PC-3 (cell line): Measurements from ENCODE around the gene DENND4B. TPM values are rescaled to one million over a fixed set of nuclear protein-coding genes. Genes with fewer than 3 reads are reported as not detected.

Experiments used
- ATAC-seq: fragments of 200-7000 bp; cut with Tn5 transposase; 2 replicates; pipeline ENCODE4 v1.9.1; 2020; ENCODE audit warnings: mild to moderate bottlenecking, moderate library complexity
- BruUV-seq: library from RNA; stranded (reverse); fragments of 400-500 nt; replicated peaks from 2 replicates; lab custom pipeline; 2021; lab: Mats Ljungman, UMichigan
- CTCF ChIA-PET: fragments of 300-600 bp; sonication (Branson Sonifier 250); formaldehyde crosslinking; loops from one replicate; lab custom pipeline; 2022; ENCODE audit warnings: antibody characterized with exemption; lab: Charles Lee
- POLR2A ChIA-PET: fragments of 300-600 bp; sonication (Branson Sonifier 250); formaldehyde crosslinking; loops from one replicate; lab custom pipeline; 2022; ENCODE audit warnings: antibody characterized with exemption; ENCODE audit not compliant: unreplicated experiment; lab: Charles Lee
- DNase-seq: peaks from one replicate; pipeline ENCODE4 v3.0.0-alpha.2; 2015
- H2AFZ ChIP-seq: fragments of 300-600 bp; sonication (generic); 2 replicates; pipeline ENCODE4 v1.6.0; 2016; ENCODE audit warnings: antibody characterized with exemption, low read length
- H3F3A ChIP-seq: fragments of 300-600 bp; sonication (generic); one replicate; pipeline ENCODE4 v1.6.0; 2017; ENCODE audit warnings: antibody characterized with exemption, low read length, control low read depth, mild to moderate bottlenecking; ENCODE audit not compliant: unreplicated experiment
- H3K27ac ChIP-seq: fragments of 300-600 bp; sonication (generic); 2 replicates; pipeline ENCODE4 v1.5.1; 2016; ENCODE audit warnings: mild to moderate bottlenecking, low read length
- H3K27me3 ChIP-seq: fragments of 300-600 bp; sonication (generic); 2 replicates; pipeline ENCODE4 v1.6.1; 2016; ENCODE audit warnings: low read length, mixed read lengths
- H3K36me3 ChIP-seq: fragments of 300-600 bp; sonication (generic); 2 replicates; pipeline ENCODE4 v1.6.1; 2016; ENCODE audit warnings: low read depth, mixed run types, low read length, mixed read lengths
- H3K4me1 ChIP-seq: fragments of 300-600 bp; sonication (generic); 2 replicates; pipeline ENCODE4 v1.5.1; 2016; ENCODE audit warnings: low read length; ENCODE audit not compliant: insufficient read depth
- H3K4me2 ChIP-seq: fragments of 300-600 bp; sonication (generic); 2 replicates; pipeline ENCODE4 v1.6.0; 2016; ENCODE audit warnings: low read length
- H3K4me3 ChIP-seq: fragments of 300-600 bp; sonication (generic); 2 replicates; pipeline ENCODE4 v1.5.1; 2016; ENCODE audit warnings: mild to moderate bottlenecking, low read length, mixed read lengths
- H3K79me2 ChIP-seq: fragments of 300-600 bp; sonication (generic); 2 replicates; pipeline ENCODE4 v1.6.1; 2017; ENCODE audit warnings: low read length, mixed read lengths
- H3K9ac ChIP-seq: fragments of 300-600 bp; sonication (generic); 2 replicates; pipeline ENCODE4 v1.6.0; 2016; ENCODE audit warnings: mild to moderate bottlenecking, low read length
- H3K9me2 ChIP-seq: fragments of 300-600 bp; sonication (generic); replicated peaks from 2 replicates; pipeline ENCODE4 v1.6.1; 2016; ENCODE audit warnings: mixed run types, low read length, mixed read lengths
- H3K9me3 ChIP-seq: fragments of 300-600 bp; sonication (generic); 2 replicates; pipeline ENCODE4 v1.6.1; 2016; ENCODE audit warnings: low read length, mixed read lengths
- H4K20me1 ChIP-seq: fragments of 300-600 bp; sonication (generic); 2 replicates; pipeline ENCODE4 v1.6.1; 2016; ENCODE audit warnings: low read length, mixed read lengths
- CTCF ChIP-seq: fragments of 300-600 bp; sonication (generic); conservative IDR thresholded peaks from 2 replicates; pipeline ENCODE4 v1.5.1; 2017; ENCODE audit warnings: antibody characterized with exemption, low read depth, mild to moderate bottlenecking, low read length
- EZH2 ChIP-seq: fragments of 300-600 bp; sonication (generic); IDR thresholded peaks from one replicate; pipeline ENCODE4 v1.6.1; 2017; ENCODE audit warnings: antibody characterized with exemption, mild to moderate bottlenecking, low read length; ENCODE audit not compliant: unreplicated experiment
- EZH2phosphoT487 ChIP-seq: fragments of 300-600 bp; sonication (generic); IDR thresholded peaks from 2 replicates; pipeline ENCODE4 v1.6.1; 2018; ENCODE audit warnings: mild to moderate bottlenecking, antibody characterized with exemption, low read length, borderline replicate concordance
- intact Hi-C: fragments of 100-400 bp; cut with micrococcal nuclease; formaldehyde crosslinking; loops from 2 replicates; pipeline ENCODE4 v1.9.0; 2023
- total RNA-seq: library from RNA; depleted of rRNA; stranded (reverse); fragments of >200 nt; gene quantifications from 2 replicates; pipeline ENCODE4 v1.2.3, GENCODE V29; 2014

The DENND4B gene
- total RNA-seq, 1 experiment from 2014 or later: 27.3 TPM

GRCh38 chr1:153978274-153978909 is 31.9 kb upstream of the DENND4B start:
- BruUV-seq: no TSS peak
- no peaks in the 10 kb centered on the region for H3K27me3 ChIP-seq
- ATAC-seq: peak; percentile 2; the same call in 1 of the 2 replicates
- CTCF ChIA-PET: interaction anchor here (1.9 to 2.4 kb wide), 2 partner anchors 8 to 32 kb away, joined by 6 to 8 read pairs; partner anchors contain the start of genes DENND4B and RAB13
- TF ChIP-seq EZH2 (no peak), CTCF (no peak), EZH2phosphoT487 (no peak)
- POLR2A ChIA-PET: interaction anchor here (0.6 to 1.7 kb wide), 4 partner anchors 11 to 441 kb away, joined by 4 to 13 read pairs (median 6); partner anchors contain the start of genes CREB3L4, RPS27 and SLC39A1
- H3K9me2 ChIP-seq: no peaks in the 10 kb centered on the region
- peak overlapping the region; percentile 83 for H3K9ac ChIP-seq
- H3K4me2 ChIP-seq: peak overlapping the region; percentile 90
- H3K79me2 ChIP-seq: peaks cover 20% of the 10 kb centered on the region
- H3K9me3 ChIP-seq: no peaks in the 10 kb centered on the region
- peak overlapping the region; percentile 79 for H3K4me3 ChIP-seq
- peaks cover 20% of the 10 kb centered on the region for H3K36me3 ChIP-seq
- no peaks in the 10 kb centered on the region for H3F3A ChIP-seq
- intact Hi-C loops: no loop called here
- H2AFZ ChIP-seq: peak overlapping the region; percentile 94
- H3K27ac ChIP-seq: no peak overlapping the region
- peaks cover 18% of the 10 kb centered on the region for H3K4me1 ChIP-seq
- no peak for DNase-seq
- H4K20me1 ChIP-seq: no peaks in the 10 kb centered on the region

GRCh38 chr1:153977250-153978240 is 31.0 kb upstream of the DENND4B start, which contains the start of gene JTB:
Gene JTB, minus strand, starts transcription at chr1:153977674. Its CDS starts 422 bp downstream, at chr1:153977252.
- CTCF ChIA-PET: interaction anchor here (0.5 to 2.4 kb wide), 5 partner anchors 9 to 190 kb away, joined by 3 to 8 read pairs (median 6); partner anchors contain the start of genes CREB3L4, DENND4B and RAB13
- DNase-seq: peak; percentile 89

More at GRCh38 chr1:153977250-153978240, 31.0 kb upstream of the DENND4B start, which contains the start of gene JTB:
- intact Hi-C loops: loop anchor here (1.0 kb wide), 3 partner anchors 9 to 19 kb away; partner anchors contain the start of genes CRTC2 and RAB13
- POLR2A ChIA-PET: interaction anchor here (0.5 to 1.7 kb wide), 7 partner anchors 10 to 442 kb away, joined by 3 to 13 read pairs (median 8); partner anchors contain the start of genes CREB3L4, CRTC2 and RPS27
- no peaks in the 10 kb centered on the region for H3K27me3 ChIP-seq
- H3F3A ChIP-seq: no peaks in the 10 kb centered on the region
- H3K9me3 ChIP-seq: no peaks in the 10 kb centered on the region
- BruUV-seq: TSS peak; percentile 73
- H3K9me2 ChIP-seq: no peaks in the 10 kb centered on the region
- H3K4me1 ChIP-seq: peaks cover 18% of the 10 kb centered on the region
- peak within 1 kb of the TSS; percentile 94 for H2AFZ ChIP-seq
- peak; percentile 91 for ATAC-seq
- H3K36me3 ChIP-seq: peaks cover 22% of the 10 kb centered on the region
- peak within 1 kb of the TSS; percentile 83 for H3K9ac ChIP-seq
- H3K4me3 ChIP-seq: peak within 1 kb of the TSS; percentile 79
- TF ChIP-seq CTCF (no peak), EZH2 (no peak), EZH2phosphoT487 (no peak)
- H3K4me2 ChIP-seq: peak within 1 kb of the TSS; percentile 90
- no peaks in the 10 kb centered on the region for H4K20me1 ChIP-seq
- peak within 1 kb of the TSS; percentile 8 for H3K27ac ChIP-seq
- peaks cover 20% of the 10 kb centered on the region for H3K79me2 ChIP-seq
